ENCODE measurements around the gene NRM.
A peak's percentile ranks its signal among the peaks of the same experiment; 100 is the strongest.
"Not testable (repeated sequence)": the region's sequence is repeated elsewhere in the genome, so short reads cannot be mapped to it uniquely, and the experiment has no call there.

The NRM gene

GRCh38 chr6:30725713-30726505 is 35.1 kb upstream of the NRM start:
- H3K79me1 ChIP-seq (ENCODE audit: low read length): peaks cover 9% of the 10 kb centered on the region

GRCh38 chr6:30724906-30725667 is 34.3 kb upstream of the NRM start:
- Histone ChIP-seq H4K8ac (ENCODE audit: low read depth, low read length) (no peak overlapping the region), H3K79me2 (ENCODE audit: control insufficient read depth, insufficient read depth, low read length, poor library complexity) (peaks cover 14% of the 10 kb centered on the region), H3K4me2 (ENCODE audit: low read length) (peak overlapping the region; percentile 21), H2BK5ac (ENCODE audit: low read depth, low read length, poor library complexity) (no peak overlapping the region), H2AK5ac (ENCODE audit: low read length) (no peak overlapping the region), H2BK12ac (ENCODE audit: low read length) (no peak overlapping the region), H3K36me3 (ENCODE audit: control insufficient read depth in 1 of 2, insufficient read depth in 2 of 2, low read length in 2 of 2) (peaks cover 37 to 52% of the 10 kb centered on the region in 2 experiments), H2AFZ (ENCODE audit: insufficient read depth, low read length, poor library complexity) (no peak overlapping the region), H3K27me3 (ENCODE audit: insufficient read depth, low read length) (no peaks in the 10 kb centered on the region), H3K4ac (ENCODE audit: low read depth, low read length) (no peak overlapping the region), H3K4me3 (ENCODE audit: low read depth, low read length) (no peak overlapping the region), H3K9me3 (ENCODE audit: insufficient read depth, low read depth, low read length) (peaks cover 4% of the 10 kb centered on the region), H3K9ac (ENCODE audit: low read length) (no peak overlapping the region), H3K27ac (ENCODE audit: low read depth, low read length) (no peak overlapping the region), H3K4me1 (ENCODE audit: control insufficient read depth in 1 of 2, insufficient read depth in 2 of 2, low read length in 2 of 2) (peaks cover 0 to 4% of the 10 kb centered on the region in 2 experiments), H2BK120ac (ENCODE audit: insufficient read depth, low read length, poor library complexity) (no peak overlapping the region), H3K18ac (ENCODE audit: low read length) (no peak overlapping the region), H3K79me1 (ENCODE audit: low read length) (peaks cover 15% of the 10 kb centered on the region), H3K14ac (ENCODE audit: low read length) (no peak overlapping the region), H4K91ac (ENCODE audit: low read depth, low read length) (no peak overlapping the region), H3K23ac (ENCODE audit: low read length) (no peak overlapping the region), H4K12ac (ENCODE audit: low read depth, low read length) (no peak overlapping the region)
- no CpG with 5 or more reads among the region's 6 CpGs for WGBS (ENCODE audit: extremely low coverage, insufficient coverage, insufficient read length)
- no peak for DNase-seq

More at GRCh38 chr6:30725713-30726505, 35.1 kb upstream of the NRM start:
- Histone ChIP-seq H2AK5ac (ENCODE audit: low read length) (no peak overlapping the region), H3K4me2 (ENCODE audit: low read length) (no peak overlapping the region), H4K12ac (ENCODE audit: low read depth, low read length) (no peak overlapping the region), H3K79me2 (ENCODE audit: control insufficient read depth, insufficient read depth, low read length, poor library complexity) (peaks cover 8% of the 10 kb centered on the region), H3K4me3 (ENCODE audit: low read depth, low read length) (no peak overlapping the region), H3K4ac (ENCODE audit: low read depth, low read length) (no peak overlapping the region), H2BK5ac (ENCODE audit: low read depth, low read length, poor library complexity) (no peak overlapping the region), H4K8ac (ENCODE audit: low read depth, low read length) (no peak overlapping the region), H2BK12ac (ENCODE audit: low read length) (no peak overlapping the region), H2AFZ (ENCODE audit: insufficient read depth, low read length, poor library complexity) (no peak overlapping the region), H3K23ac (ENCODE audit: low read length) (no peak overlapping the region), H3K9me3 (ENCODE audit: insufficient read depth, low read depth, low read length) (peaks cover 4% of the 10 kb centered on the region), H3K27me3 (ENCODE audit: insufficient read depth, low read length) (no peaks in the 10 kb centered on the region), H4K91ac (ENCODE audit: low read depth, low read length) (no peak overlapping the region), H3K14ac (ENCODE audit: low read length) (no peak overlapping the region), H3K36me3 (ENCODE audit: control insufficient read depth in 1 of 2, insufficient read depth in 2 of 2, low read length in 2 of 2) (peaks cover 43 to 59% of the 10 kb centered on the region in 2 experiments), H3K4me1 (ENCODE audit: control insufficient read depth in 1 of 2, insufficient read depth in 2 of 2, low read length in 2 of 2) (peaks cover 0 to 4% of the 10 kb centered on the region in 2 experiments), H3K27ac (ENCODE audit: low read depth, low read length) (no peak overlapping the region), H3K18ac (ENCODE audit: low read length) (no peak overlapping the region), H2BK120ac (ENCODE audit: insufficient read depth, low read length, poor library complexity) (no peak overlapping the region), H3K9ac (ENCODE audit: low read length) (no peak overlapping the region)
- DNase-seq: no peak
- WGBS (ENCODE audit: extremely low coverage, insufficient coverage, insufficient read length): no CpG with 5 or more reads among the region's 3 CpGs

DNA sequence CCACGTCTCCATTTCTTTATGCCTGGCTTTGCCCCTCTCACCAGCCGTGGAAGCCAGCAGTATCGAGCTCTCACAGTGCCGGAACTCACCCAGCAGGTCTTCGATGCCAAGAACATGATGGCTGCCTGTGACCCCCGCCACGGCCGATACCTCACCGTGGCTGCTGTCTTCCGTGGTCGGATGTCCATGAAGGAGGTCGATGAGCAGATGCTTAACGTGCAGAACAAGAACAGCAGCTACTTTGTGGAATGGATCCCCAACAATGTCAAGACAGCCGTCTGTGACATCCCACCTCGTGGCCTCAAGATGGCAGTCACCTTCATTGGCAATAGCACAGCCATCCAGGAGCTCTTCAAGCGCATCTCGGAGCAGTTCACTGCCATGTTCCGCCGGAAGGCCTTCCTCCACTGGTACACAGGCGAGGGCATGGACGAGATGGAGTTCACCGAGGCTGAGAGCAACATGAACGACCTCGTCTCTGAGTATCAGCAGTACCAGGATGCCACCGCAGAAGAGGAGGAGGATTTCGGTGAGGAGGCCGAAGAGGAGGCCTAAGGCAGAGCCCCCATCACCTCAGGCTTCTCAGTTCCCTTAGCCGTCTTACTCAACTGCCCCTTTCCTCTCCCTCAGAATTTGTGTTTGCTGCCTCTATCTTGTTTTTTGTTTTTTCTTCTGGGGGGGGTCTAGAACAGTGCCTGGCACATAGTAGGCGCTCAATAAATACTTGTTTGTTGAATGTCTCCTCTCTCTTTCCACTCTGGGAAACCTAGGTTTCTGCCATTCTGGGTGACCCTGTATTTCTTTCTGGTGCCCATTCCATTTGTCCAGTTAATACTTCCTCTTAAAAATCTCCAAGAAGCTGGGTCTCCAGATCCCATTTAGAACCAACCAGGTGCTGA is 33.3 kb upstream of the NRM start:
- no CpG with 5 or more reads among the region's 29 CpGs for WGBS (ENCODE audit: extremely low coverage, insufficient coverage, insufficient read length)
- H3K4me1 ChIP-seq (ENCODE audit: control insufficient read depth in 1 of 2, insufficient read depth in 2 of 2, low read length in 2 of 2); H3K27me3 ChIP-seq (ENCODE audit: insufficient read depth, low read length); H2AFZ ChIP-seq (ENCODE audit: insufficient read depth, low read length, poor library complexity); H4K8ac ChIP-seq (ENCODE audit: low read depth, low read length); H3K23ac ChIP-seq (ENCODE audit: low read length); H3K9ac ChIP-seq (ENCODE audit: low read length); H4K12ac ChIP-seq (ENCODE audit: low read depth, low read length); H3K18ac ChIP-seq (ENCODE audit: low read length); H2AK5ac ChIP-seq (ENCODE audit: low read length); H2BK12ac ChIP-seq (ENCODE audit: low read length); H3K14ac ChIP-seq (ENCODE audit: low read length); H3K27ac ChIP-seq (ENCODE audit: low read depth, low read length); H3K9me3 ChIP-seq (ENCODE audit: insufficient read depth, low read depth, low read length); H2BK120ac ChIP-seq (ENCODE audit: insufficient read depth, low read length, poor library complexity); H4K91ac ChIP-seq (ENCODE audit: low read depth, low read length); H3K4me2 ChIP-seq (ENCODE audit: low read length); H2BK5ac ChIP-seq (ENCODE audit: low read depth, low read length, poor library complexity); DNase-seq: not testable (repeated sequence)
- peaks cover 17% of the 10 kb centered on the region for H3K79me2 ChIP-seq (ENCODE audit: control insufficient read depth, insufficient read depth, low read length, poor library complexity)
- peaks cover 20% of the 10 kb centered on the region for H3K79me1 ChIP-seq (ENCODE audit: low read length)
- H3K4me3 ChIP-seq (ENCODE audit: low read depth, low read length): peak overlapping the region; percentile 39
- H3K36me3 ChIP-seq (ENCODE audit: control insufficient read depth in 1 of 2, insufficient read depth in 2 of 2, low read length in 2 of 2): peaks cover 33 to 44% of the 10 kb centered on the region in 2 experiments
- H3K4ac ChIP-seq (ENCODE audit: low read depth, low read length): peak overlapping the region; percentile 8

Measured in trophoblast cell (in vitro differentiated cells and primary cell).